ENCODE measurements around the gene ABTB1. TPM values are rescaled to one million over a fixed set of nuclear protein-coding genes. Genes with fewer than 3 reads are reported as not detected.

Gene ABTB1
- total and polyA plus RNA-seq, 9 of the 15 experiments (the other 6 are each of a cell fraction or from before 2014, with no cell fraction given) = 0.04 to 2.3 (median 0.55) TPM; not detected in 1

DNA sequence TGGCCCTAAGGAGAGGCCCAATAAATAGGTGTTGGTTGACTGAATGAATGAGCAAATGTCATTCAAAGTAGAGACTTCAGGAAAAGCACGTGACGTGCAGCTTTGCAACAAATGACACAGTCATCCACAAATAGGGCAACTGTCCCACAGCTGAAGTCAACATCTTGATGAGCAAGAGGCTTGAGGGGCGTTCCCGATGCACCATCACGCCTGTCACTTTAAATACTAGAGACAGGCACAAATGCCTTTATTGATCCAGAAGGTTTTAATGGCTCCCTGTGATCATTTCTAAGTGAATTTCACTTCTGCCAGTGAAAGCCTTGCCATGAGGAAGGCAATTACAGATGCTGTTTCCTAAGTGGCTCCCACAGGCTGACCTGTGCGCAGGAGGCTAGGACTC is 43.6 kb downstream of the ABTB1 start (continued):
- TF ChIP-seq, protein P1, sequence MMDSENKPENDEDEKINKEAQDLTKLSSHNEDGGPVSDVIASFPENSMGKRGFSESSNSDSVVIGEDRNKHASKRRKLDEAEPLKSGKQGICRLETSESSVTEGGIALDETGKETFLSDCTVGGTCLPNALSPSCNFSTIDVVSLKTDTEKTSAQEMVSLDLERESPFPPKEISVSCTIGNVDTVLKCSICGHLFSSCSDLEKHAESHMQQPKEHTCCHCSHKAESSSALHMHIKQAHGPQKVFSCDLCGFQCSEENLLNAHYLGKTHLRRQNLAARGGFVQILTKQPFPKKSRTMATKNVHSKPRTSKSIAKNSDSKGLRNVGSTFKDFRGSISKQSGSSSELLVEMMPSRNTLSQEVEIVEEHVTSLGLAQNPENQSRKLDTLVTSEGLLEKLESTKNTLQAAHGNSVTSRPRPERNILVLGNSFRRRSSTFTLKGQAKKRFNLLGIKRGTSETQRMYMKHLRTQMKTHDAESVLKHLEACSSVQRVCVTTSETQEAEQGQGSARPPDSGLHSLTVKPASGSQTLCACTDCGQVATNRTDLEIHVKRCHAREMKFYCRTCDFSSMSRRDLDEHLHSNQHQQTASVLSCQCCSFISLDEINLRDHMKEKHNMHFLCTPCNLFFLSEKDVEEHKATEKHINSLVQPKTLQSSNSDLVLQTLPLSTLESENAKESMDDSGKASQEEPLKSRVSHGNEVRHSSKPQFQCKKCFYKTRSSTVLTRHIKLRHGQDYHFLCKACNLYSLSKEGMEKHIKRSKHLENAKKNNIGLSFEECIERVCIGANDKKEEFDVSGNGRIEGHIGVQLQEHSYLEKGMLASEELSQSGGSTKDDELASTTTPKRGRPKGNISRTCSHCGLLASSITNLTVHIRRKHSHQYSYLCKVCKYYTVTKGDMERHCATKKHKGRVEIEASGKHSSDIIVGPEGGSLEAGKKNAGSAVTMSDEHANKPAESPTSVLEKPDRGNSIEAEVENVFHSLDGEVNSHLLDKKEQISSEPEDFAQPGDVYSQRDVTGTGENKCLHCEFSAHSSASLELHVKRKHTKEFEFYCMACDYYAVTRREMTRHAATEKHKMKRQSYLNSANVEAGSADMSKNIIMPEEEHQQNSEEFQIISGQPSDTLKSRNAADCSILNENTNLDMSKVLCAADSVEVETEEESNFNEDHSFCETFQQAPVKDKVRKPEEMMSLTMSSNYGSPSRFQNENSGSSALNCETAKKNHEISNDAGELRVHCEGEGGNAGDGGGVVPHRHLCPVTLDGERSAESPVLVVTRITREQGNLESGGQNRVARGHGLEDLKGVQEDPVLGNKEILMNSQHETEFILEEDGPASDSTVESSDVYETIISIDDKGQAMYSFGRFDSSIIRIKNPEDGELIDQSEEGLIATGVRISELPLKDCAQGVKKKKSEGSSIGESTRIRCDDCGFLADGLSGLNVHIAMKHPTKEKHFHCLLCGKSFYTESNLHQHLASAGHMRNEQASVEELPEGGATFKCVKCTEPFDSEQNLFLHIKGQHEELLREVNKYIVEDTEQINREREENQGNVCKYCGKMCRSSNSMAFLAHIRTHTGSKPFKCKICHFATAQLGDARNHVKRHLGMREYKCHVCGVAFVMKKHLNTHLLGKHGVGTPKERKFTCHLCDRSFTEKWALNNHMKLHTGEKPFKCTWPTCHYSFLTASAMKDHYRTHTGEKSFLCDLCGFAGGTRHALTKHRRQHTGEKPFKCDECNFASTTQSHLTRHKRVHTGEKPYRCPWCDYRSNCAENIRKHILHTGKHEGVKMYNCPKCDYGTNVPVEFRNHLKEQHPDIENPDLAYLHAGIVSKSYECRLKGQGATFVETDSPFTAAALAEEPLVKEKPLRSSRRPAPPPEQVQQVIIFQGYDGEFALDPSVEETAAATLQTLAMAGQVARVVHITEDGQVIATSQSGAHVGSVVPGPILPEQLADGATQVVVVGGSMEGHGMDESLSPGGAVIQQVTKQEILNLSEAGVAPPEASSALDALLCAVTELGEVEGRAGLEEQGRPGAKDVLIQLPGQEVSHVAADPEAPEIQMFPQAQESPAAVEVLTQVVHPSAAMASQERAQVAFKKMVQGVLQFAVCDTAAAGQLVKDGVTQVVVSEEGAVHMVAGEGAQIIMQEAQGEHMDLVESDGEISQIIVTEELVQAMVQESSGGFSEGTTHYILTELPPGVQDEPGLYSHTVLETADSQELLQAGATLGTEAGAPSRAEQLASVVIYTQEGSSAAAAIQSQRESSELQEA (IDR thresholded peaks at IDR 0.05; ENCODE audit: low read depth) = no peak
- TF ChIP-seq CEBPG (CRISPR knock-in tag; IDR thresholded peaks at IDR 0.05) (no peak), CEBPG (tag; conservative IDR thresholded peaks at IDR 0.05 in 1 of 2, IDR thresholded peaks at IDR 0.05 in 1 of 2) (no peak), BRD4 (IDR thresholded peaks at IDR 0.05) (no peak), RBM34 (IDR thresholded peaks at IDR 0.05; ENCODE audit: borderline replicate concordance, insufficient read depth, low read length) (no peak)

All from K562 (cell line).